Spleen (tissue), 11 donors: ENCODE measurements around the gene DOCK4. TPM values are rescaled to one million over a fixed set of nuclear protein-coding genes. Genes with fewer than 3 reads are reported as not detected.
"Not testable (repeated sequence)": the region's sequence is repeated elsewhere in the genome, so short reads cannot be mapped to it uniquely, and the experiment has no call there.

Experiments
- DNase-seq: peaks from one replicate; pipeline ENCODE4 v3.0.0-alpha.2; 2020
- H3K27ac ChIP-seq, 8 donors: fragments of 200-600 bp; sonication (generic) in 7 of 8; 1 replicate in 4 of 8; 2 replicates in 4 of 8; pipeline versions ENCODE4 v1.5.0 to v1.8.0; 2016 to 2021; ENCODE audit warnings: inconsistent platforms in 4 of 8, mild to moderate bottlenecking in 4 of 8, moderate library complexity in 1 of 8
- H3K27me3 ChIP-seq, 7 donors: fragments of 200-600 bp; sonication (generic) in 6 of 7; replicated peaks in 1 of 7; 1 replicate in 4 of 7; 2 replicates in 3 of 7; pipeline versions ENCODE4 v1.5.0 to v1.8.0; 2016 to 2021; ENCODE audit warnings: inconsistent platforms in 3 of 7, mild to moderate bottlenecking in 1 of 7
- H3K36me3 ChIP-seq, 6 donors: fragments of 200-600 bp; sonication (generic) in 5 of 6; 1 replicate in 4 of 6; 2 replicates in 2 of 6; pipeline versions ENCODE4 v1.5.0 to v1.8.0; 2016 to 2021; ENCODE audit warnings: inconsistent platforms in 2 of 6
- H3K4me1 ChIP-seq, 6 donors: fragments of 200-600 bp; sonication (generic) in 5 of 6; 1 replicate in 3 of 6; 2 replicates in 3 of 6; pipeline versions ENCODE4 v1.5.0 to v1.8.0; 2016 to 2021; ENCODE audit warnings: inconsistent platforms in 3 of 6
- H3K4me3 ChIP-seq, 8 donors: fragments of 200-600 bp; sonication (generic) in 7 of 8; 1 replicate in 4 of 8; 2 replicates in 4 of 8; pipeline versions ENCODE4 v1.5.0 to v1.8.0; 2016 to 2021; ENCODE audit warnings: inconsistent platforms in 4 of 8, mild to moderate bottlenecking in 4 of 8, moderate library complexity in 2 of 8
- H3K9me3 ChIP-seq, 8 donors: fragments of 200-600 bp; sonication (generic) in 7 of 8; 1 replicate in 4 of 8; 2 replicates in 4 of 8; pipeline versions ENCODE4 v1.5.0 to v1.8.0; 2016 to 2021; ENCODE audit warnings: inconsistent platforms in 4 of 8
- POLR2A ChIP-seq, 3 donors: fragments of 450-650 bp; IDR thresholded peaks; one replicate each; pipeline ENCODE4 v1.5.1; 2017; ENCODE audit warnings: antibody characterized with exemption in 3 of 3, mild to moderate bottlenecking in 1 of 3
- POLR2AphosphoS5 ChIP-seq, 3 donors: sonication (generic); formaldehyde crosslinking; IDR thresholded peaks; one replicate each; pipeline ENCODE4 v1.5.1; 2017; ENCODE audit warnings: antibody characterized with exemption in 3 of 3
- WGBS, 5 donors: extraction: QIAGEN DNeasy Blood & Tissue Kit in 3 of 5; methylation state at CpG; one replicate each; pipeline versions ENCODE4 v1.1.5 to v1.1.7; 2013 to 2018; 5-methylcytosine and 5-hydroxymethylcytosine counted together
- intact Hi-C: fragments of 100-400 bp; cut with DNase I; formaldehyde crosslinking; loops from one replicate; pipeline ENCODE4 v1.15.0; 2023; ENCODE audit warnings: low total_unique reads
- polyA plus RNA-seq, 3 donors: library from polyadenylated mRNA; stranded (reverse); fragments of 200-250 nt; gene quantifications; one replicate each; pipeline ENCODE4 v1.2.1, GENCODE V29; 2013
- total RNA-seq, 7 donors: library from RNA; depleted of rRNA in 3 of 7; stranded (reverse); fragments of >200 nt in 3 of 7; fragmentation: NEBNext Ultra II Directional in 4 of 7; extraction: Animal tissue kit (Norgen Biotek cat#: 25700) in 4 of 7; gene quantifications; one replicate each; pipeline versions ENCODE4 v1.1.0 to v1.2.1, GENCODE V29; 2016 to 2021
- TF ChIP-seq, protein P1 (sequence below), 11 experiments: fragments of 200-600 bp in 7 of 11; fragments of 450-650 bp in 4 of 11; sonication (generic) in 4 of 11; IDR thresholded peaks in 8 of 11; conservative IDR thresholded peaks in 3 of 11; 1 replicate in 7 of 11; 2 replicates in 4 of 11; pipeline versions ENCODE4 v1.4.0 to v1.8.0; 2016 to 2021; ENCODE audit warnings: antibody characterized with exemption in 11 of 11, inconsistent platforms in 4 of 11, mild to moderate bottlenecking in 1 of 11
- donor health status: healthy with polysubstance abuse.
- donor health status: DM: no; HTN: no; CAD: no; lungs with moderate emphysema.
- donor health status: DM: no; HTN: no; CAD: no.
- donor health status: Bipolar disorder and iron deficiency.
- donor health status: healthy.
- donor health status: DM: no; HTN: no; CAD: no.
- donor health status: DM: yes; HTN: yes; CAD: no.

Gene DOCK4
- total and polyA plus RNA-seq, 10 donors, result 1.4 to 26.9 (median 14.2) TPM

- Histone ChIP-seq H3K9me3 (peaks cover 0 to 8% (median 0%) of the 10 kb centered on the region in 8 donors), H3K27ac (no peak overlapping the region), H3K4me1 (peaks cover 0 to 14% (median 2%) of the 10 kb centered on the region in 6 donors), H3K27me3 (no peaks in the 10 kb centered on the region), H3K36me3 (no peaks in the 10 kb centered on the region), H3K4me3 (no peak overlapping the region)
- intact Hi-C loops, result no loop called here
- WGBS, 5 donors, result 61 to 92% (median 77%) methylated on average over 3 of the region's 3 CpGs
- no peak for DNase-seq
- TF ChIP-seq POLR2A (IDR thresholded peaks at IDR 0.05) (no peak), POLR2AphosphoS5 (IDR thresholded peaks at IDR 0.05) (no peak)
- TF ChIP-seq, protein P1, sequence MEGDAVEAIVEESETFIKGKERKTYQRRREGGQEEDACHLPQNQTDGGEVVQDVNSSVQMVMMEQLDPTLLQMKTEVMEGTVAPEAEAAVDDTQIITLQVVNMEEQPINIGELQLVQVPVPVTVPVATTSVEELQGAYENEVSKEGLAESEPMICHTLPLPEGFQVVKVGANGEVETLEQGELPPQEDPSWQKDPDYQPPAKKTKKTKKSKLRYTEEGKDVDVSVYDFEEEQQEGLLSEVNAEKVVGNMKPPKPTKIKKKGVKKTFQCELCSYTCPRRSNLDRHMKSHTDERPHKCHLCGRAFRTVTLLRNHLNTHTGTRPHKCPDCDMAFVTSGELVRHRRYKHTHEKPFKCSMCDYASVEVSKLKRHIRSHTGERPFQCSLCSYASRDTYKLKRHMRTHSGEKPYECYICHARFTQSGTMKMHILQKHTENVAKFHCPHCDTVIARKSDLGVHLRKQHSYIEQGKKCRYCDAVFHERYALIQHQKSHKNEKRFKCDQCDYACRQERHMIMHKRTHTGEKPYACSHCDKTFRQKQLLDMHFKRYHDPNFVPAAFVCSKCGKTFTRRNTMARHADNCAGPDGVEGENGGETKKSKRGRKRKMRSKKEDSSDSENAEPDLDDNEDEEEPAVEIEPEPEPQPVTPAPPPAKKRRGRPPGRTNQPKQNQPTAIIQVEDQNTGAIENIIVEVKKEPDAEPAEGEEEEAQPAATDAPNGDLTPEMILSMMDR (IDR thresholded peaks at IDR 0.05 in 8 of 11, conservative IDR thresholded peaks at IDR 0.05 in 3 of 11), result no peak
Observed at GRCh38 chr7:112252691-112253090, 46.5 kb upstream of the DOCK4 start.

- intact Hi-C loops, result no loop called here
- DNase-seq, result no peak
- H3K27me3 ChIP-seq, result no peaks in the 10 kb centered on the region
- peaks cover 0 to 8% (median 0%) of the 10 kb centered on the region in 8 donors for H3K9me3 ChIP-seq
- WGBS, 5 donors, result 87 to 95% (median 90%) methylated on average over 3 of the region's 3 CpGs
- TF ChIP-seq, protein P1 (IDR thresholded peaks at IDR 0.05 in 8 of 11, conservative IDR thresholded peaks at IDR 0.05 in 3 of 11), result no peak
- TF ChIP-seq POLR2A (IDR thresholded peaks at IDR 0.05) (no peak), POLR2AphosphoS5 (IDR thresholded peaks at IDR 0.05) (no peak)
- H3K27ac ChIP-seq, result no peak overlapping the region
- H3K36me3 ChIP-seq, result no peaks in the 10 kb centered on the region
- peaks cover 0 to 14% (median 2%) of the 10 kb centered on the region in 6 donors for H3K4me1 ChIP-seq
- H3K4me3 ChIP-seq, result no peak overlapping the region
Observed at GRCh38 chr7:112252141-112252540, 45.9 kb upstream of the DOCK4 start.

DNA sequence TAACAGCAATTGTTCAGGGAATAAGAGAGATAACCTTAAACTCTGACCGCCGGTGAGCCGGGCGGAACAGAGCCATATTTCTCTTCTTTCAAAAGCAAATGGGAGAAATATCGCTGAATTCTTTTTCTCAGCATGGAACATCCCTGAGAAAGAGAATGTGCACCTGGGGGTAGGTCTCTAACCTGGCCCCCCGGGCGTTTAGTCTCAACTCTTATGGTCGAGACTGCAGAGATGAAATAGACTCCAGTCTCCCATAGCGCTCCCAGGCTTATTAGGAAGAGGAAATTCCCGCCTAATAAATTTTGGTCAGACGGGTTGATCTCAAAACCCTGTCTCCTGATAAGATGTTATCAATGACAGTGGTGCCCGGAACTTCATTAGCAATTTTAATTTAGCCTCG lies 43.8 kb upstream of the DOCK4 start:
- H3K27ac ChIP-seq, H3K4me3 ChIP-seq, H3K4me1 ChIP-seq, H3K36me3 ChIP-seq, H3K27me3 ChIP-seq, DNase-seq, H3K9me3 ChIP-seq, intact Hi-C loops: not testable (repeated sequence)
- 88 to 93% (median 92%) methylated on average over 11 to 13 of the region's 13 CpGs for WGBS, 5 donors

- 96 to 100% (median 98%) methylated on average over 2 of the region's 2 CpGs for WGBS, 5 donors
- H3K9me3 ChIP-seq, result peaks cover 0 to 8% (median 0%) of the 10 kb centered on the region in 8 donors
- H3K4me3 ChIP-seq, result no peak overlapping the region
- no peaks in the 10 kb centered on the region for H3K27me3 ChIP-seq
- no peak for TF ChIP-seq POLR2A (IDR thresholded peaks at IDR 0.05)
- TF ChIP-seq, protein P1 (IDR thresholded peaks at IDR 0.05 in 8 of 11, conservative IDR thresholded peaks at IDR 0.05 in 3 of 11), result no peak
- no peak for TF ChIP-seq POLR2AphosphoS5 (IDR thresholded peaks at IDR 0.05)
- no peaks in the 10 kb centered on the region for H3K4me1 ChIP-seq
- intact Hi-C loops, result no loop called here
- H3K27ac ChIP-seq, result no peak overlapping the region
- no peaks in the 10 kb centered on the region for H3K36me3 ChIP-seq
- DNase-seq, result no peak
Observed at GRCh38 chr7:112248598-112248997, 42.4 kb upstream of the DOCK4 start.
